ENCODE results near the gene ATP6V0A4.

Gene ATP6V0A4

DNA sequence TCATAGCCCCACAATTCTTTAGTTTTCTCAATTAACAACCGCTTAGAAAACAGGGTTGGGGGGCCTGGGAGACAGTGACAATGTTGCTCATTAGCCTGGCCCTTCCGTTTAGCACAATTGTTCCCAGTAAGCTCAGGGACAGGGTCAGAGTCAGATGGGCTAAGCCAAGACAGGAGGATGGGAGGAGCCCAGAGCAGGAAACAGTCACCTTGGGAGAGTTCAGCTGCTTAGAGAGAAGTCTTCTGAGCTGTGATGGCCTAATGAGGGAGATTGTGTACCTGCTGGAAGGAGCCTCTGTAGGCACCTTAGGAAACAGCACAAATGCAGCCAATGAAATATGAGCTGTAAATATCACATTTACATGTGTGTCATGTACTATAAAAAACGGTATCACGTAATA is 132.7 kb downstream of the ATP6V0A4 start:
- FAIRE-seq = no peak
- no peak for DNase-seq (ENCODE audit: insufficient read length, low spot score)

DNA sequence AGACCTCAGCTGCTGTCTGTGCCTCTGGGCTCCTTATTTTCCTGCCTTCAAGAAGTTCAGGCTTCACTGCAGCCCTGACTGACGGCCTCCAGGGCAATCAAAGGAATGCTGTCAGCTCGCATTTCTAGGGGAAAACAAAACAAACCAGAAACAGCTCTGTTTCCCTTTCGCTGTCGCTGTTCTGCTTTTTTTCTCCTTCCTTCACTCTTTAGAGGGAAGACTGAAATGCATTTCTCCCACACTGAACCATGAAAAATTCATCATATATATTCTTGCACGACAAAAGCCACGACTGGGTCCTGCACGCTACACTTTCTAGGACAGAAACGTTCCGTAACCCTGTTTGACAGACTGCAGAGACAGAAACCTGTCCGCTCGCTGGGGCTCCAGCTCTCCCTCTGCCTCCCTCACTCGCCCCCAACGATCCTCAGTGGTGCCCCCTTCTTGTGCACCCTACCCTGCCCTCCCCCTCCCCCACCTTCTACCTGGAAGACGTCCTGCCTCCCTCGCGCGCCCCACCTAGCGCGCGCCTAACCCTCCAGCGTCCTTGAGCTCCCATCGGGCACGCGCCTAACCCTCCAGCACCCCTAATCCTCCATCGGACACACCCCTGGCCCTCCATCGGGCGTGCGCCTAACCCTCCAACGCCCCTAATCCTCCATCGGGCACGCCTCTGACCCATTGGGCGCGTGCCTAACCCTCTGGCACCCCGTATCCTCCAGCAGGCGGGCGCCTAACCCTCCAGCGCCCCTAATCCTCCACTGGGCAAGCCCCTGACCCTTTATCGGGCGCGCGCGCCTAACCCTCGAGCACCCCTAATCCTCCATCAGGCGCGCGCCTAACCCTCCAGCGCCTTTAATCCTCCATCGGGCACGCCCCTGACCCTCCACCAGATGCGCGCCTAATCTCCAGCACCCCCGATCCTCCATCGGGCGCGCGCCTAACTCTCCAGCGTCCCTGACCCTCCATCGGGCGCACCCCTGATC is 134.0 kb downstream of the ATP6V0A4 start:
- no peak for FAIRE-seq
- DNase-seq (ENCODE audit: insufficient read length, low spot score) = no peak

DNA sequence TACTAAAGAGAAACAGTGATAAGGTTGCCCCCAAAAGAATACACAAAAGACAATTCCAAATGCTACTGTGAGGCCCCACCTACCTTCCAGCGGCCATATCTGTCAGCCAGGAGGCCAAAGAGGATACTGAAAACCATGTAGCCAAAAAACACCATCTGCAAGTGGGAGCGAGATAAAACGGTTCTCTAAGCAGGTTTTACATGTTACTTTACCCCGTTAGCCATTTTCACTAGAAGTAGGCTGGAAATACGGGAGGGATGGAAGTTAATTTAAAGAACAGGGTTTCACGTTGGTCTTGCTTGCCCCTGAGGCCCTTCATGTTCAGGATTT is 135.0 kb downstream of the ATP6V0A4 start:
- FAIRE-seq = no peak
- no peak for DNase-seq (ENCODE audit: insufficient read length, low spot score)

DNA sequence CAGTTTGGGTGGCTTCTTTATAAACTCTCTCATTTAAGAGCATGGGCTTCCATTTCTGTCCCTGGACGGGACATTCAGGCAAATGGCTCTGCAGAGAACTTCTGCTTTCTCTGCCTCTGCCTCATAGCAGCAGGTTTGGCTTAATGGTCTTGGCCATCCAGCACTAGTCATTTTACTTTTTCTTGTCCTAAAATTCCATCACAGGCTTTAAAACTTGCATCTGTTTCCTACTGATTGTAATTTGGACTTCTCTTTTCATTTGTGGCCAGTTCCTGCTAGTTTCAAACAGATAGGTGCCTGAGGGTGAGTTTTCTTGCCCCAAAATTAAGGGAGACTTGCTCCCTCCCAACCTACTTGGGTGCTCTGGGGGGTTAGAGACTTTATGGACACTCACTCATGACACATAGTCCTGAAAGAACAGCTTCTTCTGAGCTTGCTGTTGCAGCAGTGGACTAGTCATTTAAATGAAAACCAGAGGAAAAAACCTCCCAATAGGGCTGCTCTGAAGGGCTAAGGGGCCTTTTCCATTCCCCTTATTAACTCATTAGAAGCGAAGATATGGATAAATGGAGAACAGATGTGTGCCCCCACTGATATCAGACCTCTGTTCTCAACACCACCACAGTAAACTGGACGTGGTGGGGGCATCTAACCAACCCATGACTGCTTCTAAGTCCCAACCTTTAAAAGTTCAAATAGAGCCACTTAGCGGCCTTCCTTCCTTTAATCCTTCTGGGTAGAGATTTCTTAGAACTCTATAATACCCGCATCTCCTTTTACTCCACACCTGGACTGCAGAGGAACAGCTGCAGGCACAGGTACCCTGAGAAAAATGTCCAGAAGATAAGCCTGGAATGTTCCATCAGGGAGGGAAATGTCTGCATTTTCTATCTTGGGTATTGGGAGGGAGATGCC is 135.7 kb downstream of the ATP6V0A4 start:
- FAIRE-seq (no peak), DNase-seq (ENCODE audit: insufficient read length, low spot score) (no peak)

DNA sequence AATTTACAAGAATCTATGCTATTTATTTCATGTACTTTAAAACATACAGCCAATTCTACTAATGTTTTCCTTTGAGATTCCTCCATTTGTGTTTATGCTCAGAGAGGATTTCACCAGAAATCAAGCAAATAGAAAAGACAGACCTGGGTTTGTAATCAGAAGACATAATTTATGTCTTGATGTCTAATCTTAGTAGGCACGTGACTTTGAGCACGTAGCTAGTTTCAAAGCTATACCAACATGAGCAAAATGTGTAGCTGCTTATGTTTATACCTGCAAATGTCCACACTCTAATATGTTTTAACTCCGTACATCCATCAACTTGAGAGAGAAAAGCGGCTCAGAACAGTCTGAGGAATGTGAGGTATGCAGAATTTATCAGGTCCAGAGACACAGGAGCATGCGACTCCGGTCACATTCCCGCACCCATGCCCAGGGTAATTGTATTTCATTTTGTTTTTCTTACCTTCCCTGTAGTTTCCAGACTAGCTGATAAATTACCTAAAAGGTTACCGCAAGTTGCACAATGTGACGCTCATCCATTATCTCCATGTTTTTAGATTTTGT is 136.8 kb downstream of the ATP6V0A4 start:
- DNase-seq (ENCODE audit: insufficient read length, low spot score) = no peak
- FAIRE-seq = no peak

DNA sequence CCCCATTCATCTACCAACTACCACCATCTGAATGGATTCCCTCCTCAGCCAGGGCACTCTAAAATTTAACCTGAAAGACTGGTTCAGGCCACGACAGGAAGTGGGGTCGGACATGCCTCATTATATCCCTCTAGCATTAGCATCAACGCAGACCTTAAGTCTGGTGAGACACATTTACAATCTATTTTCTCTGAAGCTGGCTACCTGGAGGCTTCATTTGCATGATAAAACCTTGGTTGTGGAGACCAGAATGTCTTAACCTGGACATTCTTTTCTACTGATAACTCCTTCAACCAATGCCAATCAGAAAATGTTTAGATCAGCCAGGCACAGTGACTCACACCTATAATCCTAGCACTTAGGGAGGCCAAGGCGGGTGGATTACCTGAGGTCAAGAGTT is 139.1 kb downstream of the ATP6V0A4 start:
- DNase-seq (ENCODE audit: insufficient read length, low spot score) (no peak), FAIRE-seq (no peak)

DNA sequence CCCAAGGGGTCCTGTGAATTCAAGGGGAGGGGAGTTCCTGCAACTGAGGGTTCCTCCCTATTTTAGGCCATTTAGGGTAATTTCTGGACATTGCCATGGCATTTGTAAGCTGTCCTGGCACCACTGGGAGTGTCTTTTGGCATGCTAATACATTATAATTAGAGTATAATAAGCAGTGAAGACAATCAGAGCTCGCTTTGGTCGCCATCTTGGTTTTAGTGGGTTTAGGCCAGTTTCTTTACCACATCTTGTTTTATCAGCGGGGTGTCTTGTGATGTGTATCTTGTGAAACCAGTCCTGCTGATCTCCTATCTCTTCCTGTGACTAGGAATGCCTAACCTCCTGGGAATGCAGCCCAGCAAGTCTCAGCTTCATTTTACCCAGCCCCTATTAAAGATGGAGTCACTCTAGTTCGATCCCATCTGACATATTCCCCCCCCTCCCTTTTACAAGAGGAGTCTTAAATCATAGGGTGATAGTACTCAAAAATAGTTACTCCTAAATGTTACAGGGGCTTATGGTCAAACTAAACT is 140.1 kb downstream of the ATP6V0A4 start:
- no peak for DNase-seq (ENCODE audit: insufficient read length, low spot score)
- FAIRE-seq = no peak

DNA sequence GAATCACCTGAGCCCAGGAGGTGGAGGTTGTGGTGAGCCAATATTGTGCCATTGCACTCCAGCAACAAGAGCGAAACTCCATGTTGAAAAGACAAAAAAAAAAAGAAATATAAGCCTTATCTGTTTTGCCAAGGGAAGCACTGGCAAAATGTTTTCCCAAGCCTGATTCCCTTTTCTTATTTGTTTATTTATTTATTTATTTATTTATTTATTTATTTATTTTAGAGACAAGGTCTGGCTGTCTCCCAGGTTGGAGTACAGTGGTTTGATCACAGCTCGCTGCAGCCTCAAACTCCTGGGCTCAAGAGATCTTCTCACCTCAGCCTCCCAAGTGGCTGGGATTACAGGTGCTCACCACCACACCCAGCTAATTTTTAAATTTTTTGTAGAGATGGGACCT is 141.0 kb downstream of the ATP6V0A4 start:
- FAIRE-seq = no peak

More for the DNA sequence above, 141.0 kb downstream of the ATP6V0A4 start:
- no peak for DNase-seq (ENCODE audit: insufficient read length, low spot score)

Data from HTR-8/SVneo (cell line).